ENCODE data around the gene MACROD2.

MACROD2 gene

DNA sequence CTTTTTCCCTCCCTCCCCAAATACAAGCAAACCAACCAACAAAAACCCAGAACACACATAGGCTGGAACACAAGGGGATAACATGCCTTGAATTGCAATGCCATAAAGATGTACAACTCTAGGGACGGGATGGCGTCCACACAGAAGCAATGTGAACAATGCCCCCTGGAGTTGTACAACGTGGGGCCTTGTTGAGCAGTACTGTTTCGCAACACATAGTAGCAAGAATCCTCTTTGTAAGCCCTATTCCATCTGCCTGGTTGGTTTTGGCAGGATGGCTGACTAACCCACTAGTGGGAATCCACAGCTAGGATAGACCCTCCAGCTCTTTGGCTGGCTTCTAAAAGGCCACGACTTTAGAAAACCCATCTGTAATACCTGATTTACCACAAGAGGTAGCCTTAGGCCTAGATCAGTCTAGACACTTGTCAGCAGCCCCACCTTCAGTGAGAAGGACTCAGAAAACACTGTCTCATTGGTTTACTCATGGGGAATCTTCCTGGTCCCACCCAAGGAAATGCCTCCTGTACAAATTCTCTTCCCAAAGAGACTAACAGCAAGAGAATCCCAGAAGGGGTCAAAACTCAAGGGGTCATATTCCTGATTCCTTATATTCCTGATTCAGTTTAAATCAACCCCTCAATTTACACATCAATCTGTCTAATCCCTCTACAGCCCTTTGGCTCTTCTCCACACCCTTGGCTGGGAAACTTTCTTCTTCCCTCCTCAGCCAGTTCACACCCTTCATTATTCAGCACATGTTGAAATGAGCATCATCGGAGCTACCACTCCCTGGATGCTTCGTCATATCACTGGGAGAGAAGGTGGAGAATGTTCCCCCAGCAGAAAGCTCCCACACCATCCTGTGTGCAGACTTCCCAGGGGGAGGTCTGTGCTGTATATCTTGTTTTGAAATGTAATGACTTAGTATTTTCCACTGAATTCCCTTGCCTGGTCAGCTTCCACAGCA, 964.5 kb downstream of the MACROD2 start:
- TF ChIP-seq, protein P1, sequence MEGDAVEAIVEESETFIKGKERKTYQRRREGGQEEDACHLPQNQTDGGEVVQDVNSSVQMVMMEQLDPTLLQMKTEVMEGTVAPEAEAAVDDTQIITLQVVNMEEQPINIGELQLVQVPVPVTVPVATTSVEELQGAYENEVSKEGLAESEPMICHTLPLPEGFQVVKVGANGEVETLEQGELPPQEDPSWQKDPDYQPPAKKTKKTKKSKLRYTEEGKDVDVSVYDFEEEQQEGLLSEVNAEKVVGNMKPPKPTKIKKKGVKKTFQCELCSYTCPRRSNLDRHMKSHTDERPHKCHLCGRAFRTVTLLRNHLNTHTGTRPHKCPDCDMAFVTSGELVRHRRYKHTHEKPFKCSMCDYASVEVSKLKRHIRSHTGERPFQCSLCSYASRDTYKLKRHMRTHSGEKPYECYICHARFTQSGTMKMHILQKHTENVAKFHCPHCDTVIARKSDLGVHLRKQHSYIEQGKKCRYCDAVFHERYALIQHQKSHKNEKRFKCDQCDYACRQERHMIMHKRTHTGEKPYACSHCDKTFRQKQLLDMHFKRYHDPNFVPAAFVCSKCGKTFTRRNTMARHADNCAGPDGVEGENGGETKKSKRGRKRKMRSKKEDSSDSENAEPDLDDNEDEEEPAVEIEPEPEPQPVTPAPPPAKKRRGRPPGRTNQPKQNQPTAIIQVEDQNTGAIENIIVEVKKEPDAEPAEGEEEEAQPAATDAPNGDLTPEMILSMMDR (conservative IDR thresholded peaks at IDR 0.05; ENCODE audit: low read depth, low read length) = no peak
- peak; percentile 33 for DNase-seq (ENCODE audit: low read depth)
- no peak overlapping the region for H3K4me3 ChIP-seq (ENCODE audit: low read depth, low read length)

DNA sequence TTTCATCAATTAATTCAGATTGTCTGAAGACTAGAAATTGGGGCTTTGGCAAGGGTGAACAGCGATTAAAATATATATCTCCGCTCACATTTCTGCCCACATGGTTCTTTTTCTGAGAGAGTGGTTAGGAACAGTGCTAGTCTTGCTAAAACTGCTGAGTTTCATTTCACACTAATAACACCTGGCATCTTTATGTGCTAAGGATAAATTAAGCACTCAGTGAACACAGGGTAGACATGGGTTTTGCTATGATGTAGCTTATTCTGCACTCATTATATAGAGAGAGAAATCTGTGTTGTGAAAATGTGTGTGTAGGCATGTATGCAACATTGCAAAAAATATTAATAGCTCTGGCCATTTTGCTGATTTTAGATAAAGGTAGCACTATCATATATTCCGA, 965.5 kb downstream of the MACROD2 start:
- no peak for DNase-seq (ENCODE audit: low read depth)
- TF ChIP-seq, protein P1 (conservative IDR thresholded peaks at IDR 0.05; ENCODE audit: low read depth, low read length) = no peak
- H3K4me3 ChIP-seq (ENCODE audit: low read depth, low read length) = no peak overlapping the region

DNA sequence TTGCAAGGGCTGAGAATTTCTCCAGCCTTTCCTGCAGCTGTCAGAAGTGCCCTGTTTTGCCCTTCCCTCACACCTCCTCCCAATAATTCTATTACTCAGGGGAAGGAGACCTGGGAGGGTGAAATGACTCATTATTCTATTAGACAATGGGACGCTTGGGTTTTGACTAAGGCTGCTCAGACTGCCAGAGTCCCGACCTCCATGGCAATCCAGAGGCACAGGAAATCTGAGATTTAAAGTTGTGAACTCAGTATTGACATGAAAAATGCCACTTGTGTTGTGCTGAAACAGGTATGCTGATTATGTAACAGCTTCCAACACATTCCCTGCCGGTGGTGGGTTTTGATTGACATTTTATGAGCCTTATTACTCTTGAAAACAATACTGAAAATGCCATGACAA, 967.9 kb downstream of the MACROD2 start:
- no peak for DNase-seq (ENCODE audit: low read depth)
- no peak overlapping the region for H3K4me3 ChIP-seq (ENCODE audit: low read depth, low read length)
- TF ChIP-seq, protein P1 (conservative IDR thresholded peaks at IDR 0.05; ENCODE audit: low read depth, low read length) = no peak

DNA sequence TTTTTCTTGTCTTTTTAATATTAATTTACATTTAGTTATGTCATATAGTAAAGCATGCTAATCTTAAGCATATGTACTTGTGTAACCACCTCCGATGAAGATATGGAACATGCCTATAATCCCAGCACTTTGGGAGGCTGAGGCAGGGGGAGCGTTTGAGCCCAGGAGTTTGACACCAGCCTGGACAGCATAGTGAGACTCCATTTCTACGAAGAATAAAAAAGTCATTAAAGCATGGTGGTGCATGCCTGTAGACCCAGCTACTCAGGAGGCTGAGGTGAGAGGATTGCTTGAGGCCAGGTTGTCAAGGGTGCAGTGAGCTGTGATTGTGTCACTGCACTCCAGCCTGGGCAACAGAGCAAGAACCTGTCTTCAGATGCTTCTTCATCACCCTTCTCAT, 970.9 kb downstream of the MACROD2 start:
- TF ChIP-seq, protein P1 (conservative IDR thresholded peaks at IDR 0.05; ENCODE audit: low read depth, low read length) = no peak
- no peak for DNase-seq (ENCODE audit: low read depth)
- no peak overlapping the region for H3K4me3 ChIP-seq (ENCODE audit: low read depth, low read length)

DNA sequence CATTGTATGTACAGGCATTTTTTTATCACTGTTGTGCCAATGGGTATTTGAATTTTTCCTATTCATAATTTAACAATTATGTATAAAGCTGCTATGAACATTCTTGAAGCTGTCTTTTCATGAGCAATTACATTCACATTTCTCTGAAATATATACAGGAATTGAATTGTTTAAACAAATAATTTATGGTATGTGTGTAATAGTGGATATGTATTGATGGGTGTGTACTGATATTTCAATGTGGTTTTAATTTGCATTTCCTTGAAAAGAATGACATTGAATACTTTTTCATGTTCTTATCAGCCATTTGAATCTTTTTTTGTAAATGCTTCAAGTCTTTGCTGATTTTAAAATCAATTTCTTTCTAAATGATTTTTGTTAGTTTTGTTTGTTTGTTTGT, 971.5 kb downstream of the MACROD2 start:
- TF ChIP-seq, protein P1 (conservative IDR thresholded peaks at IDR 0.05; ENCODE audit: low read depth, low read length) = no peak
- H3K4me3 ChIP-seq (ENCODE audit: low read depth, low read length) = no peak overlapping the region
- no peak for DNase-seq (ENCODE audit: low read depth)

DNA sequence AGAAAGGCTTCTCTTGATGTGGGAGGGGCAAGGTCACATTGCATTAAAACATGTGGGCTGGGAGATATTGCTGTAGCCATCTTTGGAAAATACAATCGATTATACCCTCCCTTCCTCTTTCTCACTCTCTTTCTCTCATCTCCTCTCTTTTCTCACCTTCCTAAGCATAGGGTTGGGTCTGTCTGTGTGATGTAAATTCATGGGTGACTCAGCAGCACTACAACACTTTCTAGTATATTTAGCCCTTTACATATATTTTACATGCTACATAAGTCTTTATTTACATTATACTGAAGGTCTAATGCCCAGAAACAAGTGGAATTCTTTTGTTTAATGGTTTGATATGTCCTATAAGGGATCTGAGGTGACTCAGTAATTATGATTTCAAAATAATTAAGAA, 976.9 kb downstream of the MACROD2 start:
- no peak for DNase-seq (ENCODE audit: low read depth)
- TF ChIP-seq, protein P1 (conservative IDR thresholded peaks at IDR 0.05; ENCODE audit: low read depth, low read length) = no peak
- H3K4me3 ChIP-seq (ENCODE audit: low read depth, low read length) = no peak overlapping the region

DNA sequence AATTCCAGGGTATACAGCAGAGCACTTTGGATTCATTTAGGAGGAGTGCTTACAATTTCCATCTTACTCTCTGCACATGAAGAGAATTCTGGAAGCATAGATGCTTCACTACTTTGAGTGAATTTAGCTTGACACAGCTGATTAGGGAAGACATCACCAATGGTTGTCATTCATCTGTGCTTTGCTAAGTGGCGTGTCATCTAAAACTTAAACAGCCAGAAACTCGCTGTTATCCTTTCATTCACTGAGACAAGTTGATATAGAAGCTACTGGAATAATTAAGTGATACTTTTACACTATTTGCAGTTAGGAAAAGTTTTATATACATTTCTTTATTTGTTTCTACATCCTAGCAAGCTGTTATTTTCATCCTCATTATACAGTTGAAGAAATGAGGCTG, 977.4 kb downstream of the MACROD2 start:
- DNase-seq (ENCODE audit: low read depth) = no peak
- TF ChIP-seq, protein P1 (conservative IDR thresholded peaks at IDR 0.05; ENCODE audit: low read depth, low read length) = no peak
- H3K4me3 ChIP-seq (ENCODE audit: low read depth, low read length) = no peak overlapping the region
